Neural crest cell (in vitro differentiated cells): ENCODE data around the gene ASTN2. TPM values are rescaled to one million over a fixed set of nuclear protein-coding genes. Genes with fewer than 3 reads are reported as not detected.

Experiments
- DNase-seq: peaks from one replicate; pipeline ENCODE4 v3.0.0; 2021; ENCODE audit warnings: low read depth, mixed read lengths, low spot score
- H3K27ac Mint-ChIP-seq: one replicate; pipeline ENCODE4 v1.8.0; 2021; ENCODE audit warnings: mild to moderate bottlenecking, mixed read lengths; ENCODE audit not compliant: unreplicated experiment
- H3K27me3 Mint-ChIP-seq: 2 replicates; pipeline ENCODE4 v1.8.0; 2021; ENCODE audit warnings: low read depth, mild to moderate bottlenecking, mixed read lengths
- H3K36me3 Mint-ChIP-seq: 2 replicates; pipeline ENCODE4 v1.8.0; 2021; ENCODE audit warnings: low read depth, mild to moderate bottlenecking, mixed read lengths
- H3K4me1 Mint-ChIP-seq: 2 replicates; pipeline ENCODE4 v1.8.0; 2021; ENCODE audit warnings: mixed read lengths
- H3K4me3 Mint-ChIP-seq: one replicate; pipeline ENCODE4 v1.8.0; 2021; ENCODE audit warnings: mild to moderate bottlenecking, mixed read lengths
- H3K9me3 Mint-ChIP-seq: 2 replicates; pipeline ENCODE4 v1.8.0; 2021; ENCODE audit warnings: mixed read lengths
- CTCF ChIP-seq: fragments of 200-600 bp; sonication (generic); conservative IDR thresholded peaks from 2 replicates; pipeline ENCODE4 v1.5.0; 2021; ENCODE audit warnings: antibody characterized with exemption, mild to moderate bottlenecking
- total RNA-seq: library from RNA; stranded (reverse); gene quantifications from 2 replicates; pipeline ENCODE4 v1.2.1, GENCODE V29; 2021

Gene ASTN2
- total RNA-seq, 1 donor from 2014 or later: 7.3 TPM

- Mint-ChIP-seq H3K9me3 (no peaks in the 10 kb centered on the region), H3K27ac (no peak overlapping the region), H3K36me3 (no peaks in the 10 kb centered on the region), H3K4me3 (no peak overlapping the region), H3K4me1 (no peaks in the 10 kb centered on the region), H3K27me3 (no peaks in the 10 kb centered on the region)
- DNase-seq: no peak
- TF ChIP-seq CTCF: no peak
Measured at GRCh38 chr9:116749772-116750171, 665.1 kb downstream of the ASTN2 start.

GRCh38 chr9:116749176-116749575 lies 665.7 kb downstream of the ASTN2 start:
- Mint-ChIP-seq H3K36me3 (no peaks in the 10 kb centered on the region), H3K27ac (no peak overlapping the region), H3K9me3 (no peaks in the 10 kb centered on the region), H3K4me3 (no peak overlapping the region), H3K27me3 (no peaks in the 10 kb centered on the region), H3K4me1 (no peaks in the 10 kb centered on the region)
- no peak for DNase-seq
- no peak for TF ChIP-seq CTCF

GRCh38 chr9:116741742-116742141 lies 673.1 kb downstream of the ASTN2 start:
- Mint-ChIP-seq H3K36me3 (no peaks in the 10 kb centered on the region), H3K4me1 (no peaks in the 10 kb centered on the region), H3K9me3 (no peaks in the 10 kb centered on the region), H3K27ac (no peak overlapping the region), H3K4me3 (no peak overlapping the region), H3K27me3 (peaks cover 7% of the 10 kb centered on the region)
- TF ChIP-seq CTCF: no peak
- no peak for DNase-seq

- DNase-seq: no peak
- H3K4me3 Mint-ChIP-seq: no peak overlapping the region
- H3K4me1 Mint-ChIP-seq: no peaks in the 10 kb centered on the region
- H3K27ac Mint-ChIP-seq: no peak overlapping the region
- H3K27me3 Mint-ChIP-seq: peaks cover 11% of the 10 kb centered on the region
- TF ChIP-seq CTCF: no peak
- no peaks in the 10 kb centered on the region for H3K9me3 Mint-ChIP-seq
- H3K36me3 Mint-ChIP-seq: no peaks in the 10 kb centered on the region
Measured at GRCh38 chr9:116741086-116741740, 673.6 kb downstream of the ASTN2 start.

- Mint-ChIP-seq H3K9me3 (no peaks in the 10 kb centered on the region), H3K4me3 (no peak overlapping the region), H3K27me3 (peaks cover 20% of the 10 kb centered on the region), H3K36me3 (no peaks in the 10 kb centered on the region), H3K27ac (no peak overlapping the region), H3K4me1 (no peaks in the 10 kb centered on the region)
- peak; percentile 95 for DNase-seq
- TF ChIP-seq CTCF: peak; percentile 92
Measured at GRCh38 chr9:116737152-116737546, 677.7 kb downstream of the ASTN2 start.
